Uterus (tissue), 4 donors: ENCODE data around the gene WHRN. TPM values are rescaled to one million over a fixed set of nuclear protein-coding genes. Genes with fewer than 3 reads are reported as not detected.

Experiments
- DNase-seq, 2 donors: peaks; one replicate each; pipeline ENCODE4 v3.0.0-alpha.2; 2019 to 2020
- H3K27ac ChIP-seq, 2 donors: fragments of 200-600 bp; sonication (generic); 1 replicate in 1 of 2; 2 replicates in 1 of 2; pipeline ENCODE4 v1.5.1; 2016 to 2018
- H3K27me3 ChIP-seq, 2 donors: fragments of 200-600 bp; sonication (generic); one replicate each; pipeline ENCODE4 v1.5.1; 2018 to 2019; ENCODE audit warnings: control low read depth in 1 of 2
- H3K36me3 ChIP-seq, 2 donors: fragments of 200-600 bp; sonication (generic); one replicate each; pipeline ENCODE4 v1.5.1; 2019; ENCODE audit warnings: control low read depth in 1 of 2
- H3K4me1 ChIP-seq, 2 donors: fragments of 200-600 bp; sonication (generic); one replicate each; pipeline ENCODE4 v1.5.1; 2018 to 2019; ENCODE audit warnings: control low read depth in 1 of 2
- H3K4me3 ChIP-seq, 2 donors: fragments of 200-600 bp; sonication (generic); 1 replicate in 1 of 2; 2 replicates in 1 of 2; pipeline ENCODE4 v1.5.1; 2018 to 2019; ENCODE audit warnings: mild to moderate bottlenecking in 1 of 2
- H3K9me3 ChIP-seq, 2 donors: fragments of 200-600 bp; sonication (generic); one replicate each; pipeline ENCODE4 v1.5.1; 2019; ENCODE audit warnings: control low read depth in 1 of 2
- POLR2A ChIP-seq, 2 donors: fragments of 450-650 bp; IDR thresholded peaks; one replicate each; pipeline ENCODE4 v1.6.1; 2016; ENCODE audit warnings: antibody characterized with exemption in 2 of 2, mild to moderate bottlenecking in 1 of 2, moderate library complexity in 1 of 2
- intact Hi-C: fragments of 100-400 bp; cut with DNase I; formaldehyde crosslinking; loops from one replicate; pipeline ENCODE4 v1.15.1; 2023; ENCODE audit warnings: low total_unique reads
- total RNA-seq, 4 donors: library from RNA; depleted of rRNA in 3 of 4; stranded (reverse); fragments of >200 nt in 3 of 4; gene quantifications; one replicate each; pipeline versions ENCODE4 v1.1.0 to v1.2.4, GENCODE V29; 2014 to 2023
- TF ChIP-seq, protein P1 (sequence below), 4 experiments: fragments of 200-600 bp in 2 of 4; fragments of 450-650 bp in 2 of 4; sonication (generic) in 2 of 4; IDR thresholded peaks; one replicate each; pipeline ENCODE4 v1.5.1; 2016 to 2019; ENCODE audit warnings: antibody characterized with exemption in 4 of 4, mild to moderate bottlenecking in 2 of 4, moderate library complexity in 1 of 4
- donor health status: DM: yes; HTN: yes; CAD: no.

WHRN gene
- total RNA-seq, 4 donors from 2014 or later: 4.0 to 32.3 (median 20.2) TPM

DNA sequence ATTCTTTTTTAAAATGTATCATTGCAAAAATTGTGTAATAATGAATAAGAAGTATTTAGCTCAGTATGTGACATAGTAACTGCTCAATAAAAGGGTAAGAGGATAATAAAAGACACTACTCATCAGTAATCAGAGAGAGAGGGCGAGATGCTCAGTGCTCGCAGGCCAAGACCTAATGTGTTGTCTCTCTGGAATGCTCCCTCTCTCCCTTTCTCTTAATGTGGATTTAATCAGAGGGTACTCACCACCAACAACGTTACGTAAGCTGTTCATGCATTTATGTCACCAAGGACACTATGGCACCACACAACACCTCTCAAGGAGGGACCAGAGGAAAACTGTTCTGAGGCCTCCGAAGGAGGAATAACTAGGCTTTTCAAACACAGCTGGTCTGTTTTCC is 42.5 kb downstream of the WHRN start:
- TF ChIP-seq, protein P1, sequence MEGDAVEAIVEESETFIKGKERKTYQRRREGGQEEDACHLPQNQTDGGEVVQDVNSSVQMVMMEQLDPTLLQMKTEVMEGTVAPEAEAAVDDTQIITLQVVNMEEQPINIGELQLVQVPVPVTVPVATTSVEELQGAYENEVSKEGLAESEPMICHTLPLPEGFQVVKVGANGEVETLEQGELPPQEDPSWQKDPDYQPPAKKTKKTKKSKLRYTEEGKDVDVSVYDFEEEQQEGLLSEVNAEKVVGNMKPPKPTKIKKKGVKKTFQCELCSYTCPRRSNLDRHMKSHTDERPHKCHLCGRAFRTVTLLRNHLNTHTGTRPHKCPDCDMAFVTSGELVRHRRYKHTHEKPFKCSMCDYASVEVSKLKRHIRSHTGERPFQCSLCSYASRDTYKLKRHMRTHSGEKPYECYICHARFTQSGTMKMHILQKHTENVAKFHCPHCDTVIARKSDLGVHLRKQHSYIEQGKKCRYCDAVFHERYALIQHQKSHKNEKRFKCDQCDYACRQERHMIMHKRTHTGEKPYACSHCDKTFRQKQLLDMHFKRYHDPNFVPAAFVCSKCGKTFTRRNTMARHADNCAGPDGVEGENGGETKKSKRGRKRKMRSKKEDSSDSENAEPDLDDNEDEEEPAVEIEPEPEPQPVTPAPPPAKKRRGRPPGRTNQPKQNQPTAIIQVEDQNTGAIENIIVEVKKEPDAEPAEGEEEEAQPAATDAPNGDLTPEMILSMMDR (IDR thresholded peaks at IDR 0.05): no peak
- no peak for TF ChIP-seq POLR2A (IDR thresholded peaks at IDR 0.05)
- intact Hi-C loops: no loop called here
- H3K27me3 ChIP-seq: no peaks in the 10 kb centered on the region
- no peaks in the 10 kb centered on the region for H3K4me1 ChIP-seq
- H3K36me3 ChIP-seq: no peaks in the 10 kb centered on the region
- no peaks in the 10 kb centered on the region for H3K9me3 ChIP-seq
- no peak for DNase-seq
- no peak overlapping the region for H3K4me3 ChIP-seq
- H3K27ac ChIP-seq: no peak overlapping the region

DNA sequence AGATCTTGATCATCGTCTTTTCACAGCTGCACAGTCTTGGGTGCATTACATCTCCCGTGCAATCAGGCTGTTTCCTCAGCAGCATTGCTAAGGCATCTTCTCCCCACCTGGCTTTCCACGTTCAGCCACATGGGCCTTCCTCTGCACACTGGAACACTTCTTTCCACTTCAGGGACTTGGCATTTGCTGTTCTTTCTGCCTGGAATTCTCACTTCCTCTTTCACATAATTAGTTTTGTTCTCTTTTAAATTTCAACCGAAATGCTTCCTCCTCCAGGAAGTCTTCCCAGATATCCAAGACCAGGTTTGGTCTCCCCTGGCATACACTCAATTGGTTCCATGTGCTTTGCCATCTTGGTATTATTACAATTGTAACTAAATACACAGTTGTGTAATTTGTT is 43.8 kb downstream of the WHRN start:
- TF ChIP-seq POLR2A (IDR thresholded peaks at IDR 0.05): no peak
- TF ChIP-seq, protein P1 (IDR thresholded peaks at IDR 0.05): no peak
- no peaks in the 10 kb centered on the region for H3K4me1 ChIP-seq
- intact Hi-C loops: no loop called here
- no peaks in the 10 kb centered on the region for H3K36me3 ChIP-seq
- H3K27ac ChIP-seq: no peak overlapping the region
- H3K4me3 ChIP-seq: no peak overlapping the region
- H3K9me3 ChIP-seq: no peaks in the 10 kb centered on the region
- no peak for DNase-seq
- H3K27me3 ChIP-seq: no peaks in the 10 kb centered on the region

DNA sequence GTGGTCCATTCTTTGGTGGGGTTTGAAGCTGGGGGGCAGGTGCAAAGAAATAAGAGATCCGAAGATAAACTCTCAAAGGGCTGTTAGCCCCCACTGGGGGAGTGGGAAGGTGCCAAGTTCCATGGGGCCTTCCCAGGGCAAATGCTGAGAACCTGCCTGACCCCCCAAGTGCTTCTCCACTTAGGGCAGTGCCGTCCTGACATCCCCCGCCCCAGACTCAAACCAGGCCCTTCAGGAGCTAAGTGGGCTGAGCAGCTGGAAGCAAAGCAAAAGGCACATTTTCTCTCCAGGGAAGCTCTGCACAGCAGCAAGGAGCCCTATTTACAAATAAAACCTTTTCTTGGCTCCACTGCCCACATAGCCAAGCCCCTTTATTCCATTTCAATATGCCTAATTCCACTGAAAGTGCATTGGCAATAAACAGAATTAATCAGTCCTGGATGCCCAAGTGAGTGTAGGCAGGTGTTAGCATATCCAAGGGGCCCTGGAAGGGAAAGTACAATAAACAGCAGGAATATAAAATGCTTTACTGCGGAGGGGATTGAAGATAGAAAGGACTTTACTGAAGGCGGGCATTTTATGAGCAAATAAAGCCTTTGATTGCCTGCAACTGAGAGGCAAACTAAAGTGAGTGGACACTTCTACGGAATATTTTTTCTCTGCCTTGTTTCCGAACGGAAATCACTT is 44.6 kb downstream of the WHRN start:
- Histone ChIP-seq H3K36me3 (no peaks in the 10 kb centered on the region), H3K4me1 (no peaks in the 10 kb centered on the region), H3K27me3 (no peaks in the 10 kb centered on the region), H3K27ac (no peak overlapping the region), H3K9me3 (no peaks in the 10 kb centered on the region), H3K4me3 (no peak overlapping the region)
- no peak for DNase-seq
- TF ChIP-seq, protein P1 (IDR thresholded peaks at IDR 0.05): no peak
- no peak for TF ChIP-seq POLR2A (IDR thresholded peaks at IDR 0.05)
- intact Hi-C loops: no loop called here

DNA sequence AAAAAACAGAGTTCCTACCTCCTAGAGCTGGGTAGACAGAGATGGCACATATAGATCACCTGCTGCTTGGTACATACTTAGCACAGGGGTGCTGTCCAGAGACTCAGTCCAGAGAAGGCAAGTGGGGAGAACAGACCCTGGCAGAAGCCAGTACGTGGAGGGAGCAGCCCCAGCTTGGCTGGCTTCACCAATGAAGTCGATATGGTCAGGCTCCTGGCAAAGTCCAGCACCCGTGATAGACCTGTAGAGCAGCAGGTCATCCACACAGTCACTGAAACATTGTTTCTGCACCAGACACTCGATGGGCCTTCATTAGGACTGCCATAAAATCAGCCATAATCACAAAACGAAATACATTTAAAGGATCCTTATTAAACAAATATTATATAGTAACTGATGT is 45.8 kb downstream of the WHRN start:
- no peak overlapping the region for H3K27ac ChIP-seq
- no peak for TF ChIP-seq POLR2A (IDR thresholded peaks at IDR 0.05)
- TF ChIP-seq, protein P1 (IDR thresholded peaks at IDR 0.05): no peak
- H3K4me3 ChIP-seq: no peak overlapping the region
- no peaks in the 10 kb centered on the region for H3K36me3 ChIP-seq
- no peaks in the 10 kb centered on the region for H3K9me3 ChIP-seq
- H3K27me3 ChIP-seq: no peaks in the 10 kb centered on the region
- no peaks in the 10 kb centered on the region for H3K4me1 ChIP-seq
- DNase-seq: no peak
- intact Hi-C loops: no loop called here

DNA sequence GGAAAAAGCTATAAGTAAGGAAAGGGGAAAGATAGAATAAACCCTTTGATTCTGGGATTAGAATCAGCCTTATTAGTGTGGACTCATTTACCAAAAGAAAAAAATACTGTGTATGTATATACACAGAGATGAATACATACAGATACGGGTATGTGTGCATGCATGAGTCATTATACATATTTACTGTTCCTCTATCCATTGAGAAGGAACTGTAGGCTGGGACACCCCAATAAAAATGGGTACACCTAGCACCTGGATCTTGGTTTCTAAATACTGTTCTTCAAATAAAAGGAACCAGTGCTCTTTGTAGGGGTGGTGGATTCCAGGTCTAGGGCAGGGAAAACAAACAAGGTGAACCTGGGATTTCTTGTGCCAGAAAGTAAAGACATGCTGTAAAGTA is 48.3 kb downstream of the WHRN start:
- no peak for DNase-seq
- intact Hi-C loops: no loop called here
- Histone ChIP-seq H3K9me3 (no peaks in the 10 kb centered on the region), H3K27ac (no peak overlapping the region), H3K36me3 (no peaks in the 10 kb centered on the region), H3K4me1 (peaks cover 1 to 3% of the 10 kb centered on the region in 2 donors), H3K27me3 (no peaks in the 10 kb centered on the region), H3K4me3 (no peak overlapping the region)
- TF ChIP-seq, protein P1 (IDR thresholded peaks at IDR 0.05): no peak
- no peak for TF ChIP-seq POLR2A (IDR thresholded peaks at IDR 0.05)
